Stimulated activated CD4-positive, alpha-beta T cell treated with anti-CD3 and anti-CD28 coated beads, Interleukin-4, amount 100 ng/mL, for 4 hours (primary cell): ENCODE results near the gene ELAVL1.

Experiments
- DNase-seq, 2 experiments: peaks; one replicate each; pipeline ENCODE4 v3.0.0-alpha.2; 2020

ELAVL1 gene

GRCh38 chr19:7983995-7984837, 21.2 kb downstream of the ELAVL1 start:
- no peak for DNase-seq

- no peak for DNase-seq
Measured at GRCh38 chr19:7983286-7983950, 22.0 kb downstream of the ELAVL1 start.

DNA sequence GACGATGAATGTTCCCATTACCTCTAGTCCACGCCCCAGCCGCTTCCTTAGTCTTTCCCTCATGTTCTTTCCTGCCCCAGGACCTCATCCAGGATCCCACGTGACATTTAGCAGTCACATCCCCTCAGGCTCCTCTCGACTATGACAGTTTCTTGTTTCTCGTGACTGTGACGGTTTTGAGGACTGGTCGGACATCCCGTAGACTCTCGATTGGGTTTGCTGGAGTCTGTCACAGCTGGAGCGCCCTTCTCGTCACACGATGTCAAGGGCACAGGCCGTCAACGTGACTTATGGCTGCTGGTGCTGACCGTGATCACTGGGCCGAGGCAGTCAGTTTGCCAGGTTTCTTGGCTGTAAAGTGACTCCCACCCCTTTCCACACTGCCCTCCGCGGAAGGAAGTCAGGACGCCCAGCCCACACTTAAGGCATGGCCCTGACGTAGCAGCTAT, 22.8 kb downstream of the ELAVL1 start:
- DNase-seq: no peak

DNA sequence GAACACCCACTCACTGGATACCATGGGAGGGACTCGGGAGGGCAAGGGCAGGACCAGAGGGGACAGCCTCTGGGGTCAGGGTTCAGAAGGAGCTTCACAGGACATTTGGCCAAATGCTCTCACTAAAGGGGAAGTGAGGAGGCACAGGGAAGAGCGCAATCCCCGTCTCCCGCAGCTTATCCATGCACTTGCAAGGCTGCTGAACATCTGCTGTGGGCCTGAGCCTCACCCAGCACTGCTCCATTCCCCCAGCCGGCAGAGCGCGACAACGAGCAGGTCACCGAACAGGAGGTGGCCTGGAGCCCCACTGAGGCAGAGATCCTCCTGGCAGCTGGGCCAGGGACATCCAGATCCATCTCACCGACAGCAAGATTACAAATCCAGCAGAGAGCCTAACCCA, 23.3 kb downstream of the ELAVL1 start:
- DNase-seq: no peak

GRCh38 chr19:7981661-7982060, 23.8 kb downstream of the ELAVL1 start:
- DNase-seq: no peak

DNA sequence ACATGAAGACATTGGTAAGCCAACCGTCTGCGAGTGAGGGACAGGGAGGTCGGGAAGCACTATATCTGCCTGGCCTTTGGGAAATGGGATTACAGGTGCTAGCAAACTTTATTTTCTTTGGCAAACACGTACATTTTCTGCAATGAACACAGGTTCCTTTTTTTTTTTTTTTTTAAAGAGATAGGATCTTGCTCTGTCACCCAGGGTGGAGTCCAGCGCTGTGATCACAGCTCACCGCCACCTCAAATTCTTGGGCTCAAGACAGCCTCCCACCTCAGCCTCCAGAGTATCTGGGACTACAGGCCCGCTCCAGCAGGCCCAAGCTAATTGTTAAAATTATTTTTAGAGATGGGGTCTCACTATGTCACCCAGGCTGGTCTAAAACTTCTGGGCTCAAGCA, 24.2 kb downstream of the ELAVL1 start:
- DNase-seq: no peak

DNA sequence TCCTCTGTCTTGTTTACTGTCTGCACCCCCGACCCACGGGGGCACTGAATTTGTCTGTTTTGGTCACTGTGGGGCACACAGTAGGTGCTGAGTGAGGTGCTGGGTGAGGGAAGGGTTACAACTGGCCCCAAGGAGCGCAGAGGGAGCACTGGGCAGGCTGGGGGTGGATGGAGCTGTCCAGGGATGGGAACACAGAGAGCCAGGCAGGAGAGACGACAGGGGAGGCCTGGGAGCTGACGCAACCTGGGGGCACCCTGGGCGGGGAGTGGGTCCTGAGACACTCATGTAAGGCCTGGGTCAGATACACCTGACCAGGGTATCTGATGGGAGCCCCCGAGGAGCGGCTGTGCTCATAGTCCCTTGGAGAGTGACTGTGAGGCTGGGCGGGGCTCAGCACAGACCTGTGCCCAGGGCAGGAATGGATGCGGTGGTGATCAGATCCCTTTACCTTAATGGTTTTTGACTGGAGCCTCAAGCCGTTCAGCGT, 24.8 kb downstream of the ELAVL1 start:
- DNase-seq: no peak

DNA sequence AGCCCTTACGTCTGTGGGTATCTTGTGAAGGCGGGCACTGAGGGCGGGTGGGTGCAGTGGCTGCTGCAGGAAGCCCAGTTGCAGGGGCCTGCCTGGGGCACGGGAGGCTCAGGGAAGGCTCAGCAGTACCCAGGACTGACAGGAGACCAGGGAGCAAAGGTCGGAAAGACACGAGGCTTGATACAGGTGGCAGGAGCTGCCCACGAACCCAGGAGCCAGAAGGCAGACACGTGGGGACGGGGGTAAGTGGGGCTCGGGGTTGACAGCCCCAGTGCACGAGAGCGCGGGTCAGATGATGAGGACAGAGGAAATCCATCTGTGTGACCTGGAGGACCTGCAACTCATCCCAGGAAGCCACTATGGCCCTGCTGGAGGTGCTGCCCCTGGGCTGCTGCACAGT, 25.3 kb downstream of the ELAVL1 start:
- no peak for DNase-seq

DNA sequence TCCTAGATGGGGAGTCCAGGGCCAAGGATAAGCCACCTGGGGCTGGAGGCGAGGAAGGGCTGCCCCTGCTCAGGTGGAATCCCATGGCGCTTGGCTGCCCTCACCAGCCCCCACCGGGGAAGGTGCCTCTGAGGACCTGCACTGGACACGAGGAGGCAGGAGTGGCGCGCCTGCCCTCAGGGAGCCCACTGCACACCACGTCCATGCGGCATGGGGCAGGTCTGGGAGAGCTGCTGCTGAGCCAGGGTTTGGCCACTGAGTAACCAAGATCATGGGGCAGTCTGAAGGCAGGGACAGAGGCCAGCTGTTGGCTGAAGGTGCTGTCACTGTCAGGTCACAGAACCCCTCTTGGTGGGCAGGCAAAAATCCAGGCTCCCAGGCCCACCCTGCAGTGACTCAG, 25.9 kb downstream of the ELAVL1 start:
- no peak for DNase-seq

- no peak for DNase-seq
Measured at GRCh38 chr19:7979011-7979410, 26.4 kb downstream of the ELAVL1 start.

DNA sequence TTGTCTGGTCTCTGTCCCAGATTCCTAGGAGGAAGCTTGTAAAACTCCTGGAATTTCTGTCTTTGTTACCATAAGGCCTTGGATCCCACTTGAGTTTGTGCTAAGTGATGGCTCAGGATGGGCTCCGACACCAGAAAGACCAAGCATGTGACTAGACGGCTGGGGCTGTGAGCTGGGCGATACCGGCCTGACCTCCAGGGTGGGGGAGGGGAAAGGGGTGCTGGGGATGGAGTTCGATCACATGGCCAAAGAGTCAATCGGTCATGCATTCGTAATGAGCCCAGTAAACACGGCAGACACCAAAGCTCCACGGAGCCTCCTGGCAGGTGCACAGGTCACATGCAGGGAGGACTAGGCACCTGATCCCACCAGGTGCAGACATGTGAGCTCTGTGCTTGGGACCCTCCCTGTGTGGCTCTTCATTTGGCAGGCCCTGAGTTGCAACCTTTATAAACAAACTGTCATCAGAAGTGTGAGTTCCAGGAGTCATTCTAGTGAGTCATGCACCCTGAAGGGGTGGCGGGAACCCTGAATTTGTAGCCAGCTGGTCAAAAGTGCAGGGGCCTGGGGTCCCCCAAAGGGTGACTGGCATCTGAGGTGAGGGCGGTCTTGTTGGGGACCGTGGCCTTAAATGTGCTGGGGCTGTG, 27.1 kb downstream of the ELAVL1 start:
- no peak for DNase-seq

DNA sequence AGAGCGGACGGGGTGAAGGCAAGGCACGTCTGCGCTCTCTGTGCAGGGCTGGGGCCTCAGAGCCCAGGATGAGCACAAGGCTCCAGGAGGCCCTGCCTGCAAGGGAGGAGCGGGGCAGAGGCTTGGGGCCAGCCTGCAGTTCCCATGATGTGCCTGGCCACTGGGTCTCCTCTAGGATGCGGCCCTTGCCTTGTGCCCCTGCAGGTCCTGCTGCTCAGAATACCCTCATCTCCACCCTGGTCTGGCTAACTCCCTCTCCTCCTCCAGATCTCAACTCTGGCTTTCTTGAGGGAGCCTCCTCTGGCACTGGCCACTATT, 27.8 kb downstream of the ELAVL1 start:
- no peak for DNase-seq

DNA sequence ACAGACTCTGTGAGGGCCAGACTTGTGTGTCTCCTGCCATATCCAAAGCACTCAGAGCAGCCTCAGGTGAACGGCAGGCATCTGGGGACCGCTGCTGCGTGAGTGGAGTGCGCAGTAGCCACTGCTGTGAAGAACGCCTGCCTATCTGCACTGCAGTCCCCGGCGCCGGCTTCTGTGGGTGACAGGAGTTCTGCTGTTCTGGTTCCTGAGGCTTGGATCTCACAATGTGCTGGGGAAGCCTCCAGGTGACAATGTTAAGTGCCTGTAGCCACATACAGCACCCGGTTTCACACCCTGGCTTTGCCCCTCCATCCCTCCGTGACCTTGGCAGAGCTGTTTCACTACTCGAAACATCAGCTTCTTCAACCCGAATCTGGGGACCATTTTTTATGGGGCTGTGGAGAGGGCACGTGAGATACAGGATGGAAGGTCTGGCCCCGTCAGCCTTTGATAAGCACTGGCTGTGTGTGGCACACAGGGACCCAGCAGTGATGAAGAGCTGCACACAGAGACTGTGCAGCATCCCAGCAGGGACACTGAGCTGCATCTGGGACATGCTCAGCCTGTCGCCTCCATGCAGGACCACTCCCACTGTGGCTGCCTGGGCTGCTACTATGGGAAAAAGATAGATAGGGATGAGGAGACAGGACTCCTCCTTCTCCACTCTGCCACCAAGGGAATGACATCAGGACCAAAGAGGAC, 28.3 kb downstream of the ELAVL1 start:
- DNase-seq: no peak

DNA sequence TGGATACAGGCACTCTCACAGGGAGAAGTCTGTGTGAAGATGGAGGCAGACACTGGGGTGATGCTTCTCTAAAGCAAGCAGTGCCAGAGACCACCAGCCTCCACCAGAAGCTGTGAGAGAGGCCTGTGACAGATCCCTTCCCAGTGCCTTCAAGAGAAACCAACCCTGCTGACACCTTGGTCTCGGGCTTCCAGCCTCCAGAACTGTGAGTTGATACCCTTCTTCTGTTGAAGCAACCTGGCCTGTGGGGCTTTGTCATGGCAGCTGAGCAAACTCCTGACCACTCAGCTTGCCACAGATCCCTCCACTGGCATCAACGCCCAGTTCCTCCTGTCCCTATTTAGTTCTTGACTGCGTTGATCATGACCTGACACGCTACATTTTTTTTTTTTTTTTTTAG, 29.0 kb downstream of the ELAVL1 start:
- DNase-seq: no peak

GRCh38 chr19:7975037-7975436, 30.4 kb downstream of the ELAVL1 start:
- DNase-seq: no peak

GRCh38 chr19:7973883-7974282, 31.6 kb downstream of the ELAVL1 start:
- DNase-seq: no peak

DNA sequence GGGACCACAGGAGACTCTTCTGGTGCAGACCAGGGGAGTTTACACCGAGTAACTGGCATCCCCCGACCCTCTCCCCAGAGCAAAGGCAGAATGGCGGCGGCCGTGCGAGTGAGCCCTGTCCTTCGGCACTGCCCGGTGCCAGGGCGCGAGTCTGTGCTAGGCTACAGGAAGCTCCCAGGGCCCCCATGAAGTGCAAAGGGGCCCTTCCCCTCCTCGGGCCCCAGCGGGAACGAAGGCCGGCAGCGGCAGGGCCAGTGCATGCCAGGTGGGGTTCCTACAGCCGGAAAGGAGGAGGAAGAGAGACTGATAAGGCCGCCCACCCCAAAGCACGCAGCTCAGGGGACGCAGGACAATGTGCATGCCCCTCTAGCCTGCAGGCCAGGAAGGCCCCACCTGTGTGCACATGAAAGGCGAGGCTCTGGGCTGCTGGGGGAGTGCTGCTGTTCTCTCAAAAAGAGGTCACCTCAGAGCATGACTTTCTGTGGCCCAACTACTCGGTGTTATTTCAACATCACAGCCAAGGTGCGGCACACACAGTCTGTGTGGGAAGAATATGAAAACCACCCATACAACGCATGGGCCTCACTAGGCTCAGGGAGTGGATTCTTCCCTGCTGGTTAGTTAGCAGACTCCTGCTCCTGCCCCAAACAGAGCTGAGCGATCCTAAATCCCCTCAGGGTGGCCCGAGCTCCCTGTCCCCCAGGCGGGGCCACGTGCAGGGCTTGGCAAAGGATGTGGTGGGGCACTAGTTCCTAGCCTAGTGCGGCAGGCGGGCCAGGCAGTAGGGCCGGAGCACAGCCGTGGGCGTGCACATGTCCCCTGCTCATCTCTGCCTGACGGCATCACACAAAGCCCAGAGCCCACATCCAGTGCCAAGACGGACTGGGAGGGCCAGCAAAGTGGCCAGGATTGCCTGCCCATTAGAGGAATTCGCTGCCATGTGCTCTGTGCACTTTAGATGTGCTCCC, 33.6 kb downstream of the ELAVL1 start:
- no peak for DNase-seq

- DNase-seq: peak in 1 of 2 experiments; percentile 13
Measured at GRCh38 chr19:7970716-7971448, 34.6 kb downstream of the ELAVL1 start.

DNA sequence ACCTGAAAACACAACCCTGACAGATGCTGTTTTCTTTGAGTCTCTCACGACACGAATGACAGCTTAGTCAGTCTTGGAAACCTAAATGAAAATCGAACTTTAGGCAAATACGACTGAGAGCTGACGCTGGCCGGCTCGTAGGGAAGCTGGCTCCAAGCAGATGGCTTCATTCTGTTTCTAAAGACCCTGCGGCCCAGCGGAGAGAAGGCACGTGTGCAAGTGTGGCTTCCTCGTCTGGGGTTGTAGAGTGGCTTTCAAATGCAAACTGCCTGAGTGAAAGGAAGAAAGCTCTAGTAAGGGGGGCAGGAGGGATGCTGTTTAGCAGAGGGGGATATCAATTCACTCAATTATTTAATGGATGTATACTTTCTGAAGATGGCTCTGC, 35.9 kb downstream of the ELAVL1 start:
- DNase-seq: no peak

- DNase-seq: no peak
Measured at GRCh38 chr19:7968796-7969554, 36.5 kb downstream of the ELAVL1 start.
